Uterine smooth muscle cell (primary cell): ENCODE measurements around the gene EPB41. TPM values are rescaled to one million over a fixed set of nuclear protein-coding genes. Genes with fewer than 3 reads are reported as not detected.

Source experiments
- total RNA-seq: library from RNA; depleted of rRNA; stranded (reverse); fragments of >200 nt; gene quantifications from 2 replicates; pipeline ENCODE4 v1.2.3, GENCODE V29; 2014

EPB41 gene
- total RNA-seq, result 15.9 and 35.4 TPM in 2 replicates

GRCh38 chr1:28914228-28915030 is at the start of gene EPB41:
Gene EPB41, plus strand, starts transcription at chr1:28914569. Its CDS starts 72,869 bp downstream, at chr1:28987438.

GRCh38 chr1:29123887-29124365 is 209.6 kb downstream of the EPB41 start, which contains the start of gene TMEM200B:
Gene TMEM200B, minus strand, starts transcription at chr1:29123903. Its CDS starts 2,075 bp downstream, at chr1:29121828.

Other genes with a start within 250 kb of the EPB41 start
- 7.4 and 10.7 TPM in 2 replicates for gene GMEB1, start 245.8 kb upstream of the EPB41 start, total RNA-seq
- 53.9 and 63.7 TPM in 2 replicates for gene YTHDF2, start 177.6 kb upstream of the EPB41 start, total RNA-seq
- not detected in 2 replicates for gene OPRD1, start 102.4 kb upstream of the EPB41 start, total RNA-seq
- gene TMEM200B, start 209.3 kb downstream of the EPB41 start, total RNA-seq, result 21.0 and 22.8 TPM in 2 replicates